Caco-2 (cell line): Measurements from ENCODE around the gene NKD1. TPM values are rescaled to one million over a fixed set of nuclear protein-coding genes. Genes with fewer than 3 reads are reported as not detected.

Experiments
- BruUV-seq: library from RNA; stranded (reverse); fragments of 400-500 nt; replicated peaks from 2 replicates; lab custom pipeline; 2021; lab: Mats Ljungman, UMichigan
- CTCF ChIA-PET: fragments of 300-600 bp; sonication (Branson Sonifier 250); formaldehyde crosslinking; loops from one replicate; lab custom pipeline; 2022; ENCODE audit warnings: antibody characterized with exemption; lab: Charles Lee
- POLR2A ChIA-PET: fragments of 300-600 bp; sonication (Branson Sonifier 250); formaldehyde crosslinking; loops from one replicate; lab custom pipeline; 2022; ENCODE audit warnings: antibody characterized with exemption; lab: Charles Lee
- DNase-seq, 2 experiments: peaks; one replicate each; pipeline versions ENCODE4 v3.0.0 to v3.0.0-alpha.2; 2020 to 2022
- H3K27me3 ChIP-seq: replicated peaks from 2 replicates; pipeline ENCODE4 v1.6.0; 2011; ENCODE audit warnings: low read length; ENCODE audit not compliant: control insufficient read depth, insufficient read depth
- H3K36me3 ChIP-seq: 2 replicates; pipeline ENCODE4 v1.5.1; 2011; ENCODE audit warnings: low read length; ENCODE audit not compliant: control insufficient read depth, insufficient read depth
- H3K4me1 ChIP-seq: fragments of 250-450 bp; sonication (Bioruptor Pico); 2 replicates; pipeline ENCODE4 v1.5.1; 2020; ENCODE audit warnings: mild to moderate bottlenecking
- H3K4me3 ChIP-seq: 2 replicates; pipeline ENCODE4 v1.5.1; 2011; ENCODE audit warnings: low read depth, mild to moderate bottlenecking, control low read depth, low read length
- H3K9me3 ChIP-seq: fragments of 250-450 bp; sonication (Bioruptor Pico); 2 replicates; pipeline ENCODE4 v1.5.1; 2020; ENCODE audit warnings: mild to moderate bottlenecking, moderate library complexity
- H3K27ac Mint-ChIP-seq: one replicate; pipeline ENCODE4 v1.8.0; 2022; ENCODE audit warnings: mixed read lengths; ENCODE audit not compliant: unreplicated experiment
- H3K27me3 Mint-ChIP-seq: one replicate; pipeline ENCODE4 v1.8.0; 2022; ENCODE audit warnings: mixed read lengths; ENCODE audit not compliant: insufficient read depth, unreplicated experiment
- H3K36me3 Mint-ChIP-seq: one replicate; pipeline ENCODE4 v1.8.0; 2022; ENCODE audit warnings: mild to moderate bottlenecking, mixed read lengths; ENCODE audit not compliant: insufficient read depth, unreplicated experiment
- H3K4me1 Mint-ChIP-seq: one replicate; pipeline ENCODE4 v1.8.0; 2022; ENCODE audit warnings: low read depth, mixed read lengths; ENCODE audit not compliant: unreplicated experiment
- H3K4me3 Mint-ChIP-seq: one replicate; pipeline ENCODE4 v1.8.0; 2022; ENCODE audit warnings: mild to moderate bottlenecking, moderate library complexity, mixed read lengths; ENCODE audit not compliant: unreplicated experiment
- H3K9me3 Mint-ChIP-seq: one replicate; pipeline ENCODE4 v1.8.0; 2022; ENCODE audit warnings: mixed read lengths; ENCODE audit not compliant: unreplicated experiment
- intact Hi-C: fragments of 100-400 bp; cut with micrococcal nuclease; formaldehyde crosslinking; loops from one replicate; pipeline ENCODE4 v1.10.0; 2022; ENCODE audit not compliant: unreplicated experiment
- total RNA-seq: library from RNA; stranded (reverse); gene quantifications from 2 replicates; pipeline ENCODE4 v1.2.3, GENCODE V29; 2022
- TF ChIP-seq, protein P1 (sequence below), 2 experiments: fragments of 200-600 bp in 1 of 2; IDR thresholded peaks; 1 replicate in 1 of 2; 2 replicates in 1 of 2; pipeline versions ENCODE4 v1.5.1 to v1.8.0; 2011 to 2022; ENCODE audit warnings: antibody characterized with exemption in 1 of 2, control low read depth in 1 of 2, inconsistent platforms in 1 of 2, low read depth in 1 of 2, low read length in 1 of 2, mild to moderate bottlenecking in 1 of 2, moderate library complexity in 1 of 2; ENCODE audit not compliant: insufficient read depth in 1 of 2, severe bottlenecking in 1 of 2, unreplicated experiment in 1 of 2

NKD1 gene
- total RNA-seq, 1 experiment from 2014 or later = 54.9 TPM

DNA sequence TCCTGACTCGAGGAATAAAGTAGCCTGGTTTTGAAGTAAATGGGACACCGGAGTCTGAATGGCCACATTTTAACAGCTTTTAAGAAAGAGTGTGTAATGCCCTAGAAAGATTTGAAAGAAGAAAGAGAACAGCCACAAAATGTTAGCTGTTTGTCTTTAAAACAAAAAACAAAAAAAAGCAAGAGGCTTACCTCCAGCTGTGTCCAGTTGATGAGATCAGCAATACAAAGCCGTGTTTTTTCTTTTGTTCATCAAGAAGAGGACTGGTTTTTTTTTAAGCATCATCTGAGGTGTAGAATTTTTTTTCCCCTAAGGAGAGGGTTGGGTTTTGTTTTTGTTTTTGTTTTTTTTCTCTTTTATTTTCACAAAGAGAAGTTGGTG is 58.8 kb downstream of the NKD1 start:
- POLR2A ChIA-PET = no interaction called here
- peaks cover 26% of the 10 kb centered on the region for H3K36me3 Mint-ChIP-seq
- H3K36me3 ChIP-seq = no peaks in the 10 kb centered on the region
- no peak overlapping the region for H3K4me3 ChIP-seq
- no peaks in the 10 kb centered on the region for H3K4me1 Mint-ChIP-seq
- no peaks in the 10 kb centered on the region for H3K27me3 Mint-ChIP-seq
- intact Hi-C loops = no loop called here
- BruUV-seq = no TSS peak
- H3K4me3 Mint-ChIP-seq = no peak overlapping the region
- no peak for DNase-seq
- H3K9me3 Mint-ChIP-seq = no peaks in the 10 kb centered on the region
- CTCF ChIA-PET = no interaction called here
- TF ChIP-seq, protein P1, sequence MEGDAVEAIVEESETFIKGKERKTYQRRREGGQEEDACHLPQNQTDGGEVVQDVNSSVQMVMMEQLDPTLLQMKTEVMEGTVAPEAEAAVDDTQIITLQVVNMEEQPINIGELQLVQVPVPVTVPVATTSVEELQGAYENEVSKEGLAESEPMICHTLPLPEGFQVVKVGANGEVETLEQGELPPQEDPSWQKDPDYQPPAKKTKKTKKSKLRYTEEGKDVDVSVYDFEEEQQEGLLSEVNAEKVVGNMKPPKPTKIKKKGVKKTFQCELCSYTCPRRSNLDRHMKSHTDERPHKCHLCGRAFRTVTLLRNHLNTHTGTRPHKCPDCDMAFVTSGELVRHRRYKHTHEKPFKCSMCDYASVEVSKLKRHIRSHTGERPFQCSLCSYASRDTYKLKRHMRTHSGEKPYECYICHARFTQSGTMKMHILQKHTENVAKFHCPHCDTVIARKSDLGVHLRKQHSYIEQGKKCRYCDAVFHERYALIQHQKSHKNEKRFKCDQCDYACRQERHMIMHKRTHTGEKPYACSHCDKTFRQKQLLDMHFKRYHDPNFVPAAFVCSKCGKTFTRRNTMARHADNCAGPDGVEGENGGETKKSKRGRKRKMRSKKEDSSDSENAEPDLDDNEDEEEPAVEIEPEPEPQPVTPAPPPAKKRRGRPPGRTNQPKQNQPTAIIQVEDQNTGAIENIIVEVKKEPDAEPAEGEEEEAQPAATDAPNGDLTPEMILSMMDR (IDR thresholded peaks at IDR 0.05; ENCODE audit: insufficient read depth in 1 of 2, low read depth in 1 of 2, low read length in 1 of 2, severe bottlenecking in 1 of 2, unreplicated experiment in 1 of 2) = no peak
- H3K9me3 ChIP-seq = no peaks in the 10 kb centered on the region
- H3K4me1 ChIP-seq = peaks cover 8% of the 10 kb centered on the region; the same call in 1 of the 2 replicates
- H3K27ac Mint-ChIP-seq = no peak overlapping the region
- H3K27me3 ChIP-seq = no peaks in the 10 kb centered on the region

DNA sequence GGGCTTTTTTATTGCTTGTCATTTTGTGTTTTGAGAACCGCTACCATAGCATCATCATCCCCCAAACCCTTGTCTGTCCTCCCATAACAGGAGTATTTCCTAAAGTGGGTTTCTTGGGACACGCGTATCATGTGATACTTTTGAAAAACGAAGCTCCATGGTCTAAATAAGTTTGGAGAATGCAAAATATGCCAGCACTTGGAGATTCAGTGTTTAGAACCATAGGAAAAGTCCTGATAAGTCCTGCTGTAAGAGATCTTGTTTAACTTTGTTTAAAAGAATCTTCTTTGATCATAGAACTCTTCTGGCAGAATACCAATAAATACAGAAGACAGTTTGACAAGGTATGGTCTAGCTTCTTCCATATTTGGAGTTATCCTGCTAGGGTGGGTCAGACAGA is 59.3 kb downstream of the NKD1 start:
- Histone ChIP-seq H3K27me3 (no peaks in the 10 kb centered on the region), H3K9me3 (no peaks in the 10 kb centered on the region), H3K4me3 (no peak overlapping the region), H3K4me1 (peaks cover 8% of the 10 kb centered on the region; the same call in 1 of the 2 replicates), H3K36me3 (no peaks in the 10 kb centered on the region)
- DNase-seq = no peak
- H3K4me3 Mint-ChIP-seq = no peak overlapping the region
- ChIA-PET POLR2A (no interaction called here), CTCF (no interaction called here)
- no peak overlapping the region for H3K27ac Mint-ChIP-seq
- H3K4me1 Mint-ChIP-seq = no peaks in the 10 kb centered on the region
- H3K36me3 Mint-ChIP-seq = peaks cover 25% of the 10 kb centered on the region
- intact Hi-C loops = no loop called here
- no peaks in the 10 kb centered on the region for H3K27me3 Mint-ChIP-seq
- no TSS peak for BruUV-seq
- TF ChIP-seq, protein P1 (IDR thresholded peaks at IDR 0.05; ENCODE audit: insufficient read depth in 1 of 2, low read depth in 1 of 2, low read length in 1 of 2, severe bottlenecking in 1 of 2, unreplicated experiment in 1 of 2) = no peak
- no peaks in the 10 kb centered on the region for H3K9me3 Mint-ChIP-seq

- H3K9me3 Mint-ChIP-seq = no peaks in the 10 kb centered on the region
- no peak overlapping the region for H3K27ac Mint-ChIP-seq
- BruUV-seq = no TSS peak
- H3K4me1 Mint-ChIP-seq = no peaks in the 10 kb centered on the region
- POLR2A ChIA-PET = no interaction called here
- H3K36me3 Mint-ChIP-seq = peaks cover 20% of the 10 kb centered on the region
- H3K27me3 Mint-ChIP-seq = no peaks in the 10 kb centered on the region
- DNase-seq = no peak
- TF ChIP-seq, protein P1 (IDR thresholded peaks at IDR 0.05; ENCODE audit: insufficient read depth in 1 of 2, low read depth in 1 of 2, low read length in 1 of 2, severe bottlenecking in 1 of 2, unreplicated experiment in 1 of 2) = no peak
- no peak overlapping the region for H3K4me3 Mint-ChIP-seq
- CTCF ChIA-PET = no interaction called here
- intact Hi-C loops = no loop called here
- no peak overlapping the region for H3K4me3 ChIP-seq
- peaks cover 8% of the 10 kb centered on the region; the same call in 1 of the 2 replicates for H3K4me1 ChIP-seq
- H3K36me3 ChIP-seq = no peaks in the 10 kb centered on the region
- H3K9me3 ChIP-seq = no peaks in the 10 kb centered on the region
- H3K27me3 ChIP-seq = no peaks in the 10 kb centered on the region
These were observed 59.9 kb downstream of the NKD1 start for GRCh38 chr16:50607970-50608557.
